CD4-positive, alpha-beta memory T cell (primary cell): ENCODE measurements around the gene PDSS2. TPM values are rescaled to one million over a fixed set of nuclear protein-coding genes. Genes with fewer than 3 reads are reported as not detected.

ENCODE experiments used
- CTCF ChIA-PET: fragments of 350-600 bp; sonication (Branson Sonifier 250); formaldehyde crosslinking; loops from one replicate; lab custom pipeline; 2021; ENCODE audit warnings: inconsistent platforms; ENCODE audit not compliant: partially characterized antibody; lab: Charles Lee
- POLR2A ChIA-PET: fragments of 350-600 bp; sonication (Branson Sonifier 250); formaldehyde crosslinking; loops from one replicate; lab custom pipeline; 2021; ENCODE audit not compliant: partially characterized antibody; lab: Charles Lee
- DNase-seq, 5 donors: peaks; one replicate each; pipeline versions ENCODE4 v3.0.0 to v3.0.0-alpha.2; 2020 to 2022; ENCODE audit warnings: mixed read lengths in 1 of 5
- H3K27ac ChIP-seq: one replicate; pipeline ENCODE4 v1.7.0; 2013; ENCODE audit warnings: low read depth, low read length
- H3K27me3 ChIP-seq: 2 replicates; pipeline ENCODE4 v1.7.0; 2013; ENCODE audit warnings: mild to moderate bottlenecking, low read length, moderate library complexity; ENCODE audit not compliant: insufficient read depth
- H3K36me3 ChIP-seq: 2 replicates; pipeline ENCODE4 v1.7.0; 2013; ENCODE audit warnings: mild to moderate bottlenecking, low read length, moderate library complexity; ENCODE audit not compliant: insufficient read depth
- H3K4me1 ChIP-seq: 2 replicates; pipeline ENCODE4 v1.7.0; 2013; ENCODE audit warnings: mild to moderate bottlenecking, low read length, moderate library complexity; ENCODE audit not compliant: insufficient read depth
- H3K4me3 ChIP-seq, 2 donors: one replicate each; pipeline ENCODE4 v1.7.0; 2013; ENCODE audit warnings: low read length in 2 of 2, mild to moderate bottlenecking in 1 of 2
- H3K9me3 ChIP-seq, 2 donors: one replicate each; pipeline ENCODE4 v1.7.0; 2013; ENCODE audit warnings: low read length in 2 of 2, control low read depth in 1 of 2; ENCODE audit not compliant: control insufficient read depth in 1 of 2
- H3K27ac Mint-ChIP-seq, 7 donors: one replicate each; pipeline ENCODE4 v1.8.0; 2020 to 2021; ENCODE audit warnings: mixed read lengths in 7 of 7, mild to moderate bottlenecking in 6 of 7, inconsistent platforms in 3 of 7, moderate library complexity in 3 of 7
- H3K27me3 Mint-ChIP-seq, 2 donors: one replicate each; pipeline ENCODE4 v1.8.0; 2020 to 2021; ENCODE audit warnings: mixed read lengths in 2 of 2
- H3K36me3 Mint-ChIP-seq, 2 donors: one replicate each; pipeline ENCODE4 v1.8.0; 2020 to 2021; ENCODE audit warnings: mixed read lengths in 2 of 2, inconsistent platforms in 1 of 2, mild to moderate bottlenecking in 1 of 2
- H3K4me1 Mint-ChIP-seq, 4 donors: one replicate each; pipeline ENCODE4 v1.8.0; 2020 to 2021; ENCODE audit warnings: mixed read lengths in 4 of 4, mild to moderate bottlenecking in 1 of 4
- H3K4me3 Mint-ChIP-seq, 8 donors: one replicate each; pipeline ENCODE4 v1.8.0; 2020 to 2021; ENCODE audit warnings: mixed read lengths in 8 of 8, mild to moderate bottlenecking in 7 of 8, moderate library complexity in 6 of 8, inconsistent platforms in 3 of 8
- H3K9me3 Mint-ChIP-seq, 8 donors: one replicate each; pipeline ENCODE4 v1.8.0; 2020 to 2021; ENCODE audit warnings: mixed read lengths in 8 of 8, mild to moderate bottlenecking in 5 of 8, inconsistent platforms in 3 of 8, moderate library complexity in 1 of 8
- intact Hi-C: fragments of 100-400 bp; cut with micrococcal nuclease; formaldehyde crosslinking; loops from one replicate; pipeline ENCODE4 v1.15.1; 2023
- polyA plus RNA-seq, 2 donors: library from polyadenylated mRNA; unstranded; fragments of 300-500 nt; fragmentation: Illumina TruSeq; gene quantifications; one replicate each; pipeline ENCODE4 v1.2.3, GENCODE V29; 2021
- total RNA-seq, 2 experiments: library from RNA; stranded (reverse); gene quantifications; one replicate each; pipeline ENCODE4 v1.2.3, GENCODE V29; 2021

PDSS2 gene
- total and polyA plus RNA-seq, 4 experiments from 2014 or later: 10.0 to 14.3 (median 12.2) TPM

- peak overlapping the region in 1 of 7 donors; percentile 2 for H3K27ac Mint-ChIP-seq
Measured at GRCh38 chr6:107337191-107337741, 122.1 kb downstream of the PDSS2 start.

GRCh38 chr6:107334026-107334425 is 125.3 kb downstream of the PDSS2 start:
- no peaks in the 10 kb centered on the region for H3K27me3 ChIP-seq
- peaks cover 16 to 27% of the 10 kb centered on the region in 2 donors for H3K36me3 Mint-ChIP-seq
- H3K27ac Mint-ChIP-seq: no peak overlapping the region
- no peaks in the 10 kb centered on the region for H3K9me3 ChIP-seq
- no peak overlapping the region for H3K4me3 ChIP-seq
- H3K4me3 Mint-ChIP-seq: no peak overlapping the region
- POLR2A ChIA-PET: no interaction called here
- H3K27ac ChIP-seq: no peak overlapping the region
- H3K36me3 ChIP-seq: no peaks in the 10 kb centered on the region
- H3K27me3 Mint-ChIP-seq: no peaks in the 10 kb centered on the region
- no peaks in the 10 kb centered on the region for H3K4me1 ChIP-seq
- H3K4me1 Mint-ChIP-seq: peaks cover 12 to 13% (median 12%) of the 10 kb centered on the region in 4 donors
- DNase-seq: no peak
- intact Hi-C loops: no loop called here
- no peaks in the 10 kb centered on the region for H3K9me3 Mint-ChIP-seq
- CTCF ChIA-PET: no interaction called here

More at GRCh38 chr6:107337191-107337741, 122.1 kb downstream of the PDSS2 start:
- Mint-ChIP-seq H3K4me3 (no peak overlapping the region), H3K36me3 (peaks cover 9 to 19% of the 10 kb centered on the region in 2 donors), H3K4me1 (peaks cover 0 to 1% (median 0%) of the 10 kb centered on the region in 4 donors), H3K9me3 (peaks cover 0 to 2% (median 0%) of the 10 kb centered on the region in 8 donors), H3K27me3 (no peaks in the 10 kb centered on the region)
- ChIA-PET CTCF (no interaction called here), POLR2A (interaction anchor here (0.6 kb wide), 1 partner anchor 650 kb away, joined by 3 read pairs; no protein-coding TSS in a partner anchor)
- intact Hi-C loops: no loop called here
- no peak overlapping the region for H3K4me3 ChIP-seq
- DNase-seq: no peak
- no peak overlapping the region for H3K27ac ChIP-seq
- H3K36me3 ChIP-seq: no peaks in the 10 kb centered on the region
- no peaks in the 10 kb centered on the region for H3K27me3 ChIP-seq
- no peaks in the 10 kb centered on the region for H3K9me3 ChIP-seq
- H3K4me1 ChIP-seq: no peaks in the 10 kb centered on the region

GRCh38 chr6:107333491-107333890 is 125.9 kb downstream of the PDSS2 start:
- CTCF ChIA-PET: no interaction called here

GRCh38 chr6:107331409-107332386 is 127.7 kb downstream of the PDSS2 start:
- POLR2A ChIA-PET: no interaction called here
- Histone ChIP-seq H3K27me3 (no peaks in the 10 kb centered on the region), H3K9me3 (no peaks in the 10 kb centered on the region), H3K36me3 (no peaks in the 10 kb centered on the region), H3K4me1 (no peaks in the 10 kb centered on the region), H3K27ac (no peak overlapping the region), H3K4me3 (no peak overlapping the region)
- H3K9me3 Mint-ChIP-seq: no peaks in the 10 kb centered on the region
- CTCF ChIA-PET: no interaction called here
- intact Hi-C loops: no loop called here
- no peak overlapping the region for H3K27ac Mint-ChIP-seq
- no peak overlapping the region for H3K4me3 Mint-ChIP-seq
- no peaks in the 10 kb centered on the region for H3K27me3 Mint-ChIP-seq
- peaks cover 18 to 40% of the 10 kb centered on the region in 2 donors for H3K36me3 Mint-ChIP-seq
- H3K4me1 Mint-ChIP-seq: peaks cover 12 to 13% (median 12%) of the 10 kb centered on the region in 4 donors
- no peak for DNase-seq

More at GRCh38 chr6:107333491-107333890, 125.9 kb downstream of the PDSS2 start:
- no peaks in the 10 kb centered on the region for H3K9me3 Mint-ChIP-seq
- POLR2A ChIA-PET: no interaction called here
- intact Hi-C loops: no loop called here
- Histone ChIP-seq H3K27me3 (no peaks in the 10 kb centered on the region), H3K27ac (no peak overlapping the region), H3K4me3 (no peak overlapping the region), H3K9me3 (no peaks in the 10 kb centered on the region), H3K36me3 (no peaks in the 10 kb centered on the region), H3K4me1 (no peaks in the 10 kb centered on the region)
- no peak overlapping the region for H3K27ac Mint-ChIP-seq
- H3K27me3 Mint-ChIP-seq: no peaks in the 10 kb centered on the region
- no peak for DNase-seq
- no peak overlapping the region for H3K4me3 Mint-ChIP-seq
- H3K4me1 Mint-ChIP-seq: peaks cover 12 to 13% (median 12%) of the 10 kb centered on the region in 4 donors
- peaks cover 16 to 31% of the 10 kb centered on the region in 2 donors for H3K36me3 Mint-ChIP-seq

GRCh38 chr6:107330168-107330567 is 129.2 kb downstream of the PDSS2 start:
- peak in 1 of 5 donors; percentile 2 for DNase-seq
- Histone ChIP-seq H3K36me3 (no peaks in the 10 kb centered on the region), H3K27me3 (no peaks in the 10 kb centered on the region), H3K4me1 (no peaks in the 10 kb centered on the region), H3K9me3 (no peaks in the 10 kb centered on the region), H3K4me3 (no peak overlapping the region), H3K27ac (no peak overlapping the region)
- no peaks in the 10 kb centered on the region for H3K9me3 Mint-ChIP-seq
- CTCF ChIA-PET: no interaction called here
- H3K4me1 Mint-ChIP-seq: peaks cover 12 to 13% (median 12%) of the 10 kb centered on the region in 4 donors
- peaks cover 18 to 39% of the 10 kb centered on the region in 2 donors for H3K36me3 Mint-ChIP-seq
- POLR2A ChIA-PET: no interaction called here
- H3K4me3 Mint-ChIP-seq: peak overlapping the region in 2 of 8 donors; percentile 5 to 56
- peak overlapping the region in 2 of 7 donors; percentile 15 to 79 for H3K27ac Mint-ChIP-seq
- intact Hi-C loops: no loop called here
- no peaks in the 10 kb centered on the region for H3K27me3 Mint-ChIP-seq

GRCh38 chr6:107329063-107329860 is 130.1 kb downstream of the PDSS2 start:
- H3K27me3 Mint-ChIP-seq: no peaks in the 10 kb centered on the region
- no peak for DNase-seq
- no peak overlapping the region for H3K4me3 Mint-ChIP-seq
- H3K4me3 ChIP-seq: no peak overlapping the region
- no peaks in the 10 kb centered on the region for H3K27me3 ChIP-seq
- intact Hi-C loops: no loop called here
- H3K4me1 ChIP-seq: no peaks in the 10 kb centered on the region
- H3K36me3 ChIP-seq: no peaks in the 10 kb centered on the region
- CTCF ChIA-PET: interaction anchor here (1.3 kb wide), 1 partner anchor 11 kb away, joined by 5 read pairs; no protein-coding TSS in a partner anchor
- peaks cover 18 to 35% of the 10 kb centered on the region in 2 donors for H3K36me3 Mint-ChIP-seq
- peak overlapping the region in 1 of 7 donors; percentile 31 for H3K27ac Mint-ChIP-seq
- no peaks in the 10 kb centered on the region for H3K9me3 ChIP-seq
- no peaks in the 10 kb centered on the region for H3K9me3 Mint-ChIP-seq
- H3K4me1 Mint-ChIP-seq: peaks cover 11 to 13% (median 12%) of the 10 kb centered on the region in 4 donors
- no peak overlapping the region for H3K27ac ChIP-seq
- POLR2A ChIA-PET: interaction anchor here (0.6 kb wide), 1 partner anchor 703 kb away, joined by 4 read pairs; no protein-coding TSS in a partner anchor
